Gastrocnemius medialis (tissue), 4 donors: ENCODE data around the gene GIT1.

Source experiments
- CTCF ChIP-seq, 5 experiments: fragments of 450-650 bp in 3 of 5; fragments of 200-600 bp in 2 of 5; sonication (generic) in 2 of 5; IDR thresholded peaks in 4 of 5; conservative IDR thresholded peaks in 1 of 5; 1 replicate in 4 of 5; 2 replicates in 1 of 5; pipeline ENCODE4 v1.5.1; 2016 to 2019; ENCODE audit warnings: antibody characterized with exemption in 5 of 5, mild to moderate bottlenecking in 3 of 5, moderate library complexity in 3 of 5
- POLR2A ChIP-seq, 2 donors: fragments of 450-650 bp; IDR thresholded peaks; one replicate each; pipeline ENCODE4 v1.6.1; 2017; ENCODE audit warnings: antibody characterized with exemption in 2 of 2, mild to moderate bottlenecking in 2 of 2, moderate library complexity in 2 of 2

GRCh38 chr17:29546085-29546484 is 43.4 kb downstream of the GIT1 start:
- no peak for TF ChIP-seq CTCF (IDR thresholded peaks at IDR 0.05 in 4 of 5, conservative IDR thresholded peaks at IDR 0.05 in 1 of 5)
- no peak for TF ChIP-seq POLR2A (IDR thresholded peaks at IDR 0.05)
